ENCODE results near the gene ZBTB39.
A peak's percentile ranks its signal among the peaks of the same experiment; 100 is the strongest.

DNA sequence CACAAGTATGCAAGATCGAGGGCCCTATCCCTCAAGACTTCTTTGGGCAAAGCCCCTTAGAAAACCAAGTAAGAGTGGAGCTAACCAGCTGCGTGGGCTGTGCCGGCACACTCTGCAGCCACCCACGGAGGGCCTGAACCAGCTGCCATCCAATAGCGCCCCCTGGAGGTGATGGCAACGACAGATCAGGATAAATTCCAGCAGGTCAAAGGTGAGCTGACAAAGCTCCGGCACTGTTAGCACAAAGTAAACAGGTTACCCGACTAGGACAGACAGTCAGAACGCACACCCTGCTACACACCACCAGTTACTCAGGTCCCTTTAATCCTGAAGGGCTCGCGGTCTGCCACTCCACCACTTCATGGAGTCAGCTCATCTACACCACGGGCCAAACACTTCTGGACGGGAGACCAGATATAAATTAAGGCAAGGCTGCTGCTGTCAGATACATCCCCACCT is 4.9 kb downstream of the ZBTB39 start:
- TF ChIP-seq, protein P1, sequence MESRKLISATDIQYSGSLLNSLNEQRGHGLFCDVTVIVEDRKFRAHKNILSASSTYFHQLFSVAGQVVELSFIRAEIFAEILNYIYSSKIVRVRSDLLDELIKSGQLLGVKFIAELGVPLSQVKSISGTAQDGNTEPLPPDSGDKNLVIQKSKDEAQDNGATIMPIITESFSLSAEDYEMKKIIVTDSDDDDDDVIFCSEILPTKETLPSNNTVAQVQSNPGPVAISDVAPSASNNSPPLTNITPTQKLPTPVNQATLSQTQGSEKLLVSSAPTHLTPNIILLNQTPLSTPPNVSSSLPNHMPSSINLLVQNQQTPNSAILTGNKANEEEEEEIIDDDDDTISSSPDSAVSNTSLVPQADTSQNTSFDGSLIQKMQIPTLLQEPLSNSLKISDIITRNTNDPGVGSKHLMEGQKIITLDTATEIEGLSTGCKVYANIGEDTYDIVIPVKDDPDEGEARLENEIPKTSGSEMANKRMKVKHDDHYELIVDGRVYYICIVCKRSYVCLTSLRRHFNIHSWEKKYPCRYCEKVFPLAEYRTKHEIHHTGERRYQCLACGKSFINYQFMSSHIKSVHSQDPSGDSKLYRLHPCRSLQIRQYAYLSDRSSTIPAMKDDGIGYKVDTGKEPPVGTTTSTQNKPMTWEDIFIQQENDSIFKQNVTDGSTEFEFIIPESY (IDR thresholded peaks at IDR 0.05; ENCODE audit: borderline replicate concordance, low read depth) = no peak
- TF ChIP-seq, protein P2, sequence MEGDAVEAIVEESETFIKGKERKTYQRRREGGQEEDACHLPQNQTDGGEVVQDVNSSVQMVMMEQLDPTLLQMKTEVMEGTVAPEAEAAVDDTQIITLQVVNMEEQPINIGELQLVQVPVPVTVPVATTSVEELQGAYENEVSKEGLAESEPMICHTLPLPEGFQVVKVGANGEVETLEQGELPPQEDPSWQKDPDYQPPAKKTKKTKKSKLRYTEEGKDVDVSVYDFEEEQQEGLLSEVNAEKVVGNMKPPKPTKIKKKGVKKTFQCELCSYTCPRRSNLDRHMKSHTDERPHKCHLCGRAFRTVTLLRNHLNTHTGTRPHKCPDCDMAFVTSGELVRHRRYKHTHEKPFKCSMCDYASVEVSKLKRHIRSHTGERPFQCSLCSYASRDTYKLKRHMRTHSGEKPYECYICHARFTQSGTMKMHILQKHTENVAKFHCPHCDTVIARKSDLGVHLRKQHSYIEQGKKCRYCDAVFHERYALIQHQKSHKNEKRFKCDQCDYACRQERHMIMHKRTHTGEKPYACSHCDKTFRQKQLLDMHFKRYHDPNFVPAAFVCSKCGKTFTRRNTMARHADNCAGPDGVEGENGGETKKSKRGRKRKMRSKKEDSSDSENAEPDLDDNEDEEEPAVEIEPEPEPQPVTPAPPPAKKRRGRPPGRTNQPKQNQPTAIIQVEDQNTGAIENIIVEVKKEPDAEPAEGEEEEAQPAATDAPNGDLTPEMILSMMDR (IDR thresholded peaks at IDR 0.05) = peak; percentile 72
- TF ChIP-seq POLR2AphosphoS5 (IDR thresholded peaks at IDR 0.05; ENCODE audit: low read depth, low read length) (no peak), RAD21 (IDR thresholded peaks at IDR 0.05; ENCODE audit: low read length) (peak; percentile 53), YY1 (IDR thresholded peaks at IDR 0.05; ENCODE audit: low read depth) (no peak), TEAD4 (IDR thresholded peaks at IDR 0.05; ENCODE audit: borderline replicate concordance, insufficient read depth) (no peak), MXI1 (IDR thresholded peaks at IDR 0.05; ENCODE audit: low read depth, low read length) (no peak), GABPA (IDR thresholded peaks at IDR 0.05; ENCODE audit: low read depth) (no peak), TAF1 (IDR thresholded peaks at IDR 0.05; ENCODE audit: borderline replicate concordance, low read depth, low read length) (no peak), SMC3 (IDR thresholded peaks at IDR 0.05; ENCODE audit: low read depth, low read length) (no peak), EZH2phosphoT487 (IDR thresholded peaks at IDR 0.05; ENCODE audit: borderline replicate concordance, low read depth) (no peak), JUND (IDR thresholded peaks at IDR 0.05) (no peak), FOSL2 (IDR thresholded peaks at IDR 0.05; ENCODE audit: borderline replicate concordance, low read depth) (no peak)

Data from SK-N-SH (cell line).